GM18505 (cell line): Measurements from ENCODE around the gene SNAP47.

ENCODE experiments used
- ATAC-seq: cut with Tn5 transposase; IDR thresholded peaks from one replicate; pipeline ENCODE4 v1.9.1; 2021; ENCODE audit not compliant: unreplicated experiment
- POLR2A ChIP-seq: IDR thresholded peaks from 4 replicates; pipeline ENCODE4 v1.6.1; 2011; ENCODE audit warnings: borderline replicate concordance; ENCODE audit not compliant: insufficient read depth, insufficient read length; ENCODE audit errors: extremely low read depth

SNAP47 gene

DNA sequence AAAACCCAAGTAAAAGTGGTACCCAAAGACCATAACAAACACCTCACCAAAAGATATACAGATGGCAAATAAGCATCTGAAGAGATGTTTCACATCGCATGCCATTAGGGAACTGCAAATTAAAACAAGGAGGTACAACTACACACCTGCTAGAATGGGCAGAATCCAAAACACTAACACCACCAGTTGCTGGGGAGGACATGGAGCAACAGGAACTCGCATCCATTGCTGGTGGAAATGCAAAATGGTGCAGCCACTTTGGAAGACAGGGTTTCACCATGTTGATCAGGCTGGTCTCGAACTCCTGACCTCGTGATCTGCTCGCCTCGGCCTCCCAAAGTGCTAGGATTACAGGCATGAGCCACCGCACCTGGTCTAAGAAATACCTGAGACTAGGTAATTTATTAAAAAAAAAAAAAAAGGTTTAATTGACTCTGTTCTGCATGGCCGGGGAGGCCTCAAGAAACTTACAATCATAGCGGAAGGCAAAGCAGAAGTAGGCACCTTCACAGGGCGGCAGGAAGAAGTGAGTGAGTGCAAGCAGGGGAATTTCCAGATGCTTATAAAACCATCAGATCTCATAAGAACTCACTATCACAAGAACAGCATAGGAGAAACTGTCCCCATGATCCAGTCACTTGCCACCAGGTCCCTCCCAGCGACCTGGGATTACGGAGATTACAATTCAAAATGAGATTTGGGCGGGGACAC, 50.0 kb downstream of the SNAP47 start:
- TF ChIP-seq POLR2A: no peak
- no peak for ATAC-seq

DNA sequence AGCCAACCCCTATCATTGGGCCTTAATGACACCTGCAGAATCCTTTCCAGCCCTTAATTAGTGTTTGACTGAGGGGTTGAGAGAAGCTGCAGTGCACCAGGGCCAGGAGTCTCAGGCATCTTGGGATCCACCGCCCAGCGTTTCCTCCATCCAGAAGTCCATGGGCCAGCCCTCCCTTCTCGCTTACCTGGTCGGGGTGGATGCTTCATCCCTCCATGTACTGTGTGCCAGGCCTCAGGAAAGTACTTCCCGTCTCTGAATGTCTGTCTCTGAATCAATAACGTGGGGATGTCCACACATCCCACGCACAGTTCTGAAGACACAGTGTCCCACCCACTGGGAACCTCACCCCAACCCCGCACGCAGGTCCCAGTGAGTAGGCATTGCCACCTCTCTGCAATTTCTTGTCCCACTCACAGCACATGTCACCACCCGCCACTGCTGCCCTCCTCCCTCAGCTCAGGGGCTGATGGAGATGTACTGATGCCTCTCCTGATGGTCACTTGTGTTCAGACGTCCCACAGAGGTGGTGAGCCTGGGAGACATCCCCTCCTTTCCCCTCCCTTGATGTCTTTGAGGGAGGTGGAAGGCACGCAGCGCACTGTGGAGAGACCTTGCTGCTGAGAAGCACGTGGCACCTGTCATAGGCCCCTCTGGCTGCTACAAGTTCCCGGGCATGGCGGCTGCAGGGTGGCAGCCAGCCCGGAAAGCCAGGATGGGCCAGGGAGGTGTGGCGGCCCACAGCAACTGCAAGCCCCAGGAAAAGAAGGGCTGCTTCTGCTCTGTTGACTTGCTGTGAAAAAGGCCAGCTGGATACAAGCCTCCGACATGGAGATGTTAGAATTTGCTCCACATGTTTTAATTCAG, 50.8 kb downstream of the SNAP47 start:
- ATAC-seq: no peak
- TF ChIP-seq POLR2A: no peak

- no peak for TF ChIP-seq POLR2A
- ATAC-seq: no peak
These were observed 51.7 kb downstream of the SNAP47 start for GRCh38 chr1:227786673-227787512.

- TF ChIP-seq POLR2A: peak; percentile 41
These were observed 52.5 kb downstream of the SNAP47 start for GRCh38 chr1:227787513-227788270.

GRCh38 chr1:227788271-227789083, 53.2 kb downstream of the SNAP47 start:
- no peak for TF ChIP-seq POLR2A
- ATAC-seq: peak; percentile 50

More at GRCh38 chr1:227787513-227788270, 52.5 kb downstream of the SNAP47 start:
- ATAC-seq: peak; percentile 92

DNA sequence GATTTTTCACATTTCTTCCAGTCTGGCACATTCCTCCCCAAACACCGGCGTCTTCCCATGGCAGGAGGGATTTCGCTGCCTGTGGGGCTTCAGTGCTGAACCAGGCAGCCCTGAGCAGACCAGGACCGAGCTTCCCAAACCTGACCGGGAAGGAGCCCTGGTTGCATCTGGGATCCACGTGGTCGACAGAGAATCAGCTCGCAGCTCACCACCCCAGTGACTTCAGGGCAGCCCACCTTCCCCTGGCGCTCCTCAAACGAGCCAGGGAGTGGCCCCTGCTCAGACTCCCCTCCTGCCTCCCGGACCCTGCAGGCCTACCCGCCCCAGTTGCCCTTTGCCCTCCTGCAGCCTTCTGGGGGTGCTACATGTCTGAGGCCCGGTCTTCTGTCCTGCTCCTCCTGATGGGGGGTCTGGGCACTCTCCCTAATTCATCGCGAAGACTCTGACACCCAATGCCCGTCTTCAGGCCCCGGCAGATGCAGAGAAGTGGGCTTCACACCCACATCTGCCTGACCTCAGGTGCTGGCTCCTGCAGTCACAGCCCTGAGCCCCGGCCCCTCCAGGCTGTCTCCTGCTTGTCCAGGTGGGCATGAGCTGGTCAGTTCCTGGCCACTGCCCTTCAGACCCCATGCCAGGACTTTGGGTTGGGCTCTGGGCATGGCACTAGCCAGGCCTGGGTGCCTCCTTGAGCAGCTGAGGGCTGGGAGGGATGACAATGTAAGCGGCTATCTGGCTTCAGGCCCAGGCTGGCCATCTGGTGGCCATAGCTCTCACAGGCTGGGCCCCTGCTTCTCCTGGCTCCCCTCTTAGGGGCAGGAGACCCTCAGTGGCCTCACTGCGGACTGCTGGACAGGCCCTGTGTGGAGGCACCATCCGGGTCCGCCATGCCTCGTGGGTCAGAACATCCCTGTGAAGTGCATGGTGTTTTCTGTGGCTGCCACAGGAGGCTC, 54.1 kb downstream of the SNAP47 start:
- no peak for ATAC-seq
- TF ChIP-seq POLR2A: no peak

DNA sequence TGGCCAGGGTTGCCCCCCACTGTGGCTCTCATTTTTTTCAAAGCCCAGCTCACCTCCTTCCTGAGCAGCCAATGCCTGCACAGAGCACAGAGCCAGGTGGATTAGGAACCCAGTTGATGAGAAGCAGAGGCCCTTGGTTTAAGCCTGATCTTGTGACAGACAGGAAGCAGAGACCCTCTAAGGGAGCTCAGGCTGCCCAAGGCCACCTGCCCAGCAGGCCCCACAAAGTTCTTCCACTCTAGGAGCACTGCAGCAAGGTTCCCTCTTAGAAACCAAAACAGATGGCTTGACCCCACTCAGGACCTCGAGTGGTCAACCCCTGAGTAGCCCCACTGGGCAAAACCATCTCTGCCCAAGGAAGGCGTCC, 54.8 kb downstream of the SNAP47 start:
- TF ChIP-seq POLR2A: no peak
- ATAC-seq: no peak

DNA sequence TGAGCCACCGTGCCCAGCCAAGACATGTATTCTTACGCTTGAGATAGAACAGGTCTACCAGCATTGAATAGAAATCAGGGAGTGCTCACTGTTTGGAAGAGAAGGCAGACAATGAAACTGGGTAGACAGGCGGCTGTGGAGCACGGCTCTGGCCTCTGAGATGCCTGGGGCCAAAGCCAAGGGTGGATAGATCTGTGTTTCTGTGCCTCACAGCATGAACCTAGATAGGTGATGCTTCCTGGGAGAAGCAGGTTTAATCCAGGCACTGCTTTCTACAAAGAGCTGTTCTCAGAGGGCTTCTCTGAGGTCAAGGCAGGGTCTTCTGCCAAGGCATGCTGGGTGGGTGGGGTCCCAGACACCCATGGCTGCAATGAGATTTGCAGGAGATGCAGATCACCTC, 55.6 kb downstream of the SNAP47 start:
- no peak for TF ChIP-seq POLR2A
- ATAC-seq: no peak

- TF ChIP-seq POLR2A: no peak
- ATAC-seq: no peak
These were observed 56.3 kb downstream of the SNAP47 start for GRCh38 chr1:227791425-227792143.
